ENCODE measurements around the gene CWC27.

Gene CWC27

DNA sequence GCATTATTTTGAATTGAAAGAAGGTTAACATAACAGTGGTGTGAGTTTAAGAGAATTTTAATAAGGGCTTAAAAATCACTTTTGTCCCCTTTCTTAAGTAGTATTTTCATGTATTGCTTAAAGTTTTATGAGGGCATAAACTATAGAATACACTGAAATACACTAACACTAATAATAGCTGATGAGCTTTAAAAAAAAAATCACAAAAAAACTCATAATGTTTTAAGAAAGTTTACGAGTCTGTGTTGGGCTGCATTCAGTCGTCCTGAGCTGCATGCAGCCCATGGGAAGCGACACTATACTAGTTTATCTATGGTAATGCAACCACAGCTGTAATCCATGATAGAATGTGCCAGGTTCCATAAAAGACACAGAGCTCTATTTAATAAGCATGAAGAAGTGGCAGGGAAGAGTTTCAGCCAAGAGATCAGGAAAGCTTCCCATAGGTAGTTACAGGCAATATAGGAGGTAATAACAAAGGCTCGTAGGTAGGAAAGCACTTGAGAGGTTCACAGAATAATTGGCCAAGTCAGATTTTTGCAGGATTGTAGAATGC is 4.7 kb upstream of the CWC27 start:
- peak overlapping the region; percentile 24 for H3K27ac ChIP-seq (ENCODE audit: low read depth, low read length)
- no peak overlapping the region for H4K5ac ChIP-seq (ENCODE audit: low read length)
- H3K23ac ChIP-seq (ENCODE audit: low read length) = no peak overlapping the region
- peak overlapping the region; percentile 52 for H2AK5ac ChIP-seq (ENCODE audit: low read length)
- peak; percentile 26 for DNase-seq
- WGBS (ENCODE audit: extremely low coverage, insufficient coverage, low lambda C conversion rate) = no CpG with 5 or more reads among the region's 4 CpGs
- no peak overlapping the region for H3K4me3 ChIP-seq (ENCODE audit: low read length)
- no peak overlapping the region for H2BK15ac ChIP-seq (replicated peaks; ENCODE audit: low read depth)
- H3K4me1 ChIP-seq (ENCODE audit: control insufficient read depth, low read depth, low read length) = peaks cover 22% of the 10 kb centered on the region
- H3K4me2 ChIP-seq (ENCODE audit: low read length) = peak overlapping the region; percentile 16
- no peak overlapping the region for H3K4ac ChIP-seq (ENCODE audit: low read depth, low read length)
- H2BK120ac ChIP-seq (ENCODE audit: low read depth, low read length) = no peak overlapping the region
- H3K9ac ChIP-seq (ENCODE audit: low read length) = peak overlapping the region; percentile 43
- peak overlapping the region; percentile 51 for H3K56ac ChIP-seq (ENCODE audit: low read length)
- H3K79me1 ChIP-seq (ENCODE audit: low read length) = peaks cover 22% of the 10 kb centered on the region
- H4K8ac ChIP-seq (ENCODE audit: low read depth, low read length) = no peak overlapping the region
- H3K79me2 ChIP-seq (ENCODE audit: control insufficient read depth, insufficient read depth, low read length) = peaks cover 58% of the 10 kb centered on the region
- peak overlapping the region; percentile 37 for H2BK5ac ChIP-seq (ENCODE audit: low read length)
- H3K27me3 ChIP-seq (ENCODE audit: insufficient read depth, low read length, poor library complexity) = no peaks in the 10 kb centered on the region
- no peaks in the 10 kb centered on the region for H3K36me3 ChIP-seq (ENCODE audit: control insufficient read depth, insufficient read depth, low read length)
- H3K18ac ChIP-seq (ENCODE audit: low read length) = no peak overlapping the region

DNA sequence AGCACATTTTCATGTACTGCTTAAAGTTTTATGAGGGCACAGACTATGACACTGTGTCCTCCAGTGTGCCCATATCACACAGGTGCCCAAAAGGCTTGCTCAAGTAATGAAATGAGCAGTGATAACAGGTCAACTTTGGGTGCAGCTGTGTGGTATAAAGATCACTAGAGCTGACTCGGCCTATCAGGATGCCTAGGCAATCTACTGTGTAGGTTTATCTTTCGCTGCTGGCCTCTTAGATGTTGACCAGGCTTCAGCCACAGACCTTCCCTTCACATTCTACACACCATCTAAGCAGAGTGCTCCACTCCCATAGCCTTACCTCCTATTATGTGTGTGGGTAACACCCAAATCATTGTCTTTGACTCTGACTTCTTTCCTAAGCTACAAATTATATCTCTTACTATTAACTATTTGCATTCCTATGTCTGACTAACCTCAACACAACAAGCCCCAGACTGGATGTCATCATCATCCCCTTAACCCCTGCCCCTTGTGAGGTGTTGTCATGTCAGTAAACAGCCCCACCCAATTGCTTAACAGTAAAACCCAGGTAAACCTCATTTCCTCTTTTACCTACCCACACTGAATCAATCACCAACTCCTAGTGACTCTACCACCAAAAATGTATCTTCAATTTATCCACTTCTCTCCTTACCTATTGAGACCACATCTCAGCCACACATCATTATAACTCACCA is 2.8 kb upstream of the CWC27 start:
- Histone ChIP-seq H2BK120ac (ENCODE audit: low read depth, low read length) (no peak overlapping the region), H4K5ac (ENCODE audit: low read length) (no peak overlapping the region), H4K8ac (ENCODE audit: low read depth, low read length) (no peak overlapping the region), H2AK5ac (ENCODE audit: low read length) (no peak overlapping the region), H2BK15ac (replicated peaks; ENCODE audit: low read depth) (no peak overlapping the region), H3K23ac (ENCODE audit: low read length) (no peak overlapping the region), H3K79me1 (ENCODE audit: low read length) (peaks cover 20% of the 10 kb centered on the region), H3K56ac (ENCODE audit: low read length) (peak overlapping the region; percentile 61), H3K79me2 (ENCODE audit: control insufficient read depth, insufficient read depth, low read length) (peaks cover 61% of the 10 kb centered on the region), H3K4me3 (ENCODE audit: low read length) (no peak overlapping the region), H3K18ac (ENCODE audit: low read length) (no peak overlapping the region), H3K4me1 (ENCODE audit: control insufficient read depth, low read depth, low read length) (peaks cover 17% of the 10 kb centered on the region), H3K36me3 (ENCODE audit: control insufficient read depth, insufficient read depth, low read length) (no peaks in the 10 kb centered on the region), H3K9ac (ENCODE audit: low read length) (peak overlapping the region; percentile 42), H2BK5ac (ENCODE audit: low read length) (no peak overlapping the region), H3K4ac (ENCODE audit: low read depth, low read length) (no peak overlapping the region), H3K4me2 (ENCODE audit: low read length) (peak overlapping the region; percentile 25), H3K27ac (ENCODE audit: low read depth, low read length) (no peak overlapping the region), H3K27me3 (ENCODE audit: insufficient read depth, low read length, poor library complexity) (no peaks in the 10 kb centered on the region)
- no CpG with 5 or more reads among the region's 2 CpGs for WGBS (ENCODE audit: extremely low coverage, insufficient coverage, low lambda C conversion rate)
- DNase-seq = peak; percentile 55

DNA sequence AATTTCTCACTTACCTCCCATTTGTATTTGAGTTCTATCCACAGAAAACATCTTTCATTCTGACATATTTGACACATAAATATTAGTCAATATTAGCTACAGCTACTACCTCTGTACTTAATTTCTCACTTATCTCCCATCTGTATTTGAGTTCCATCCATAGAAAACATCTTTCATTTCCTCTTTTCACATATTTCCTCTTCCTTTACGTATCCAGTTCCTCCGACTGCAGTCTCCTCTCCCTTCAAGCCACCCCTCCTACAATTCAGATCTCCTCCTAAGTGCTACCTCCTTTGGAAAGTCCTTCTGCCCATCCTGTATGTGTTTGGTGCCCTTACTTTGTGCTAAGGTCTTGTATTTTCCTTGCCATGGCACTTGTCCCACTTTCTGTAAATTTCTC is 1.8 kb upstream of the CWC27 start:
- peak overlapping the region; percentile 36 for H3K4ac ChIP-seq (ENCODE audit: low read depth, low read length)
- H3K27ac ChIP-seq (ENCODE audit: low read depth, low read length) = no peak overlapping the region
- H3K9ac ChIP-seq (ENCODE audit: low read length) = peak overlapping the region; percentile 99
- DNase-seq = no peak
- no peak overlapping the region for H4K8ac ChIP-seq (ENCODE audit: low read depth, low read length)
- H3K79me2 ChIP-seq (ENCODE audit: control insufficient read depth, insufficient read depth, low read length) = peaks cover 65% of the 10 kb centered on the region
- H3K23ac ChIP-seq (ENCODE audit: low read length) = peak overlapping the region; percentile 0
- peaks cover 23% of the 10 kb centered on the region for H3K79me1 ChIP-seq (ENCODE audit: low read length)
- H3K56ac ChIP-seq (ENCODE audit: low read length) = peak overlapping the region; percentile 79
- peak overlapping the region; percentile 1 for H4K5ac ChIP-seq (ENCODE audit: low read length)
- no peak overlapping the region for H2BK120ac ChIP-seq (ENCODE audit: low read depth, low read length)
- peaks cover 19% of the 10 kb centered on the region for H3K4me1 ChIP-seq (ENCODE audit: control insufficient read depth, low read depth, low read length)
- H3K4me2 ChIP-seq (ENCODE audit: low read length) = peak overlapping the region; percentile 86
- no peak overlapping the region for H2BK5ac ChIP-seq (ENCODE audit: low read length)
- H2BK15ac ChIP-seq (replicated peaks; ENCODE audit: low read depth) = no peak overlapping the region
- H3K27me3 ChIP-seq (ENCODE audit: insufficient read depth, low read length, poor library complexity) = no peaks in the 10 kb centered on the region
- 100% methylated on average over 2 of the region's 2 CpGs for WGBS (ENCODE audit: extremely low coverage, insufficient coverage, low lambda C conversion rate)
- H3K36me3 ChIP-seq (ENCODE audit: control insufficient read depth, insufficient read depth, low read length) = no peaks in the 10 kb centered on the region
- H3K4me3 ChIP-seq (ENCODE audit: low read length) = peak overlapping the region; percentile 99
- peak overlapping the region; percentile 80 for H3K18ac ChIP-seq (ENCODE audit: low read length)
- H2AK5ac ChIP-seq (ENCODE audit: low read length) = peak overlapping the region; percentile 1

DNA sequence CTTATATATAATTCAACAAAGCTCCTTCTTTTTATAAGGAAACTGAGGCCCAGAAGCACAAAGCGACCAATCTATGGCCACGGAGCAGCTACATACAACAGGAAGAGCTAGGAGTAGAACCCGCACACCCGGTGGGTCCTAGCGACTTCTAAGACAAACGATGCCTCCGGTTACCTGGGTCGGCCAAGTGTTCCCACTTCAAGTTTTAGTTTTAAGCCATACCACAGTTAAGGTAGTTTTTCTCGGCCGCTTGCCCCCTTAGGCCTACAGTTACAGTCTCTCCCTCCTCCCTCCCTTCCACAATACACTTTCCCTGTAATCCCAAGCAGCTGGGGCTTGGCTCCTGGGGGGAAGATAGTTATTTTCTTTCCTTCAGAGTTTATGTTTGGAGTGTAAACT is 772 bp upstream of the CWC27 start:
- Histone ChIP-seq H3K79me1 (ENCODE audit: low read length) (peaks cover 23% of the 10 kb centered on the region), H3K4me3 (ENCODE audit: low read length) (peak overlapping the region; percentile 99), H2BK15ac (replicated peaks; ENCODE audit: low read depth) (no peak overlapping the region), H3K56ac (ENCODE audit: low read length) (peak overlapping the region; percentile 99), H3K4ac (ENCODE audit: low read depth, low read length) (peak overlapping the region; percentile 49), H3K23ac (ENCODE audit: low read length) (no peak overlapping the region), H2AK5ac (ENCODE audit: low read length) (peak overlapping the region; percentile 60), H3K27me3 (ENCODE audit: insufficient read depth, low read length, poor library complexity) (no peaks in the 10 kb centered on the region), H3K18ac (ENCODE audit: low read length) (peak overlapping the region; percentile 92), H3K36me3 (ENCODE audit: control insufficient read depth, insufficient read depth, low read length) (no peaks in the 10 kb centered on the region), H2BK5ac (ENCODE audit: low read length) (peak overlapping the region; percentile 95), H2BK120ac (ENCODE audit: low read depth, low read length) (peak overlapping the region; percentile 29), H3K4me1 (ENCODE audit: control insufficient read depth, low read depth, low read length) (peaks cover 19% of the 10 kb centered on the region), H3K27ac (ENCODE audit: low read depth, low read length) (peak overlapping the region; percentile 95), H3K9ac (ENCODE audit: low read length) (peak overlapping the region; percentile 99), H3K79me2 (ENCODE audit: control insufficient read depth, insufficient read depth, low read length) (peaks cover 68% of the 10 kb centered on the region), H3K4me2 (ENCODE audit: low read length) (peak overlapping the region; percentile 86), H4K8ac (ENCODE audit: low read depth, low read length) (no peak overlapping the region), H4K5ac (ENCODE audit: low read length) (no peak overlapping the region)
- no peak for DNase-seq
- WGBS (ENCODE audit: extremely low coverage, insufficient coverage, low lambda C conversion rate) = no CpG with 5 or more reads among the region's 10 CpGs

DNA sequence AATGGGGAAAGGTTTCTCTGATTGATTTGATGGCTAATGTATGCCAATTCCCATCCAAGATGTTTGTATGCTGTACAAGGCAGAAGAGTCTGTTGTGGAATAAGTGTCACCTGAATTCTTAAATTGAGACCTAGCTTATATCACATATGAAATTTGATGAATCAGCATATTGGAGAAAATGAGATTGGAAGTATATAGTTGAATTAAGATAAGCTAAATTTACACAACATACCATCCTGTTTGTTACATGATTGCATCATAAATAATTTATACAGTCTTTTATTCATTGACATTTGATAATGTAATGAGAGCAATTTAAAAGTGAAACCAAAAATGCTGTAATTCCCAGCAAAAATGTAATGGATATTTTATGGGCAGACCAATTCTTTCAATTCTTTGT is 1.1 kb downstream of the CWC27 start:
- H4K5ac ChIP-seq (ENCODE audit: low read length) = no peak overlapping the region
- H2BK15ac ChIP-seq (replicated peaks; ENCODE audit: low read depth) = no peak overlapping the region
- no peaks in the 10 kb centered on the region for H3K27me3 ChIP-seq (ENCODE audit: insufficient read depth, low read length, poor library complexity)
- no peak overlapping the region for H3K23ac ChIP-seq (ENCODE audit: low read length)
- H2AK5ac ChIP-seq (ENCODE audit: low read length) = no peak overlapping the region
- H4K8ac ChIP-seq (ENCODE audit: low read depth, low read length) = no peak overlapping the region
- peak overlapping the region; percentile 67 for H2BK5ac ChIP-seq (ENCODE audit: low read length)
- peak overlapping the region; percentile 99 for H3K9ac ChIP-seq (ENCODE audit: low read length)
- peak overlapping the region; percentile 99 for H3K56ac ChIP-seq (ENCODE audit: low read length)
- no peak overlapping the region for H3K18ac ChIP-seq (ENCODE audit: low read length)
- H3K79me2 ChIP-seq (ENCODE audit: control insufficient read depth, insufficient read depth, low read length) = peaks cover 59% of the 10 kb centered on the region
- H3K79me1 ChIP-seq (ENCODE audit: low read length) = peaks cover 21% of the 10 kb centered on the region
- H3K36me3 ChIP-seq (ENCODE audit: control insufficient read depth, insufficient read depth, low read length) = no peaks in the 10 kb centered on the region
- no peak overlapping the region for H3K4ac ChIP-seq (ENCODE audit: low read depth, low read length)
- no peak overlapping the region for H2BK120ac ChIP-seq (ENCODE audit: low read depth, low read length)
- H3K4me1 ChIP-seq (ENCODE audit: control insufficient read depth, low read depth, low read length) = peaks cover 16% of the 10 kb centered on the region
- peak overlapping the region; percentile 99 for H3K4me3 ChIP-seq (ENCODE audit: low read length)
- no peak overlapping the region for H3K27ac ChIP-seq (ENCODE audit: low read depth, low read length)
- no peak for DNase-seq
- peak overlapping the region; percentile 53 for H3K4me2 ChIP-seq (ENCODE audit: low read length)
